ENCODE results near the gene SPRR5. TPM values are rescaled to one million over a fixed set of nuclear protein-coding genes. Genes with fewer than 3 reads are reported as not detected.
A peak's percentile ranks its signal among the peaks of the same experiment; 100 is the strongest.

Gene SPRR5
- total RNA-seq, 2 donors from 2014 or later: not detected

DNA sequence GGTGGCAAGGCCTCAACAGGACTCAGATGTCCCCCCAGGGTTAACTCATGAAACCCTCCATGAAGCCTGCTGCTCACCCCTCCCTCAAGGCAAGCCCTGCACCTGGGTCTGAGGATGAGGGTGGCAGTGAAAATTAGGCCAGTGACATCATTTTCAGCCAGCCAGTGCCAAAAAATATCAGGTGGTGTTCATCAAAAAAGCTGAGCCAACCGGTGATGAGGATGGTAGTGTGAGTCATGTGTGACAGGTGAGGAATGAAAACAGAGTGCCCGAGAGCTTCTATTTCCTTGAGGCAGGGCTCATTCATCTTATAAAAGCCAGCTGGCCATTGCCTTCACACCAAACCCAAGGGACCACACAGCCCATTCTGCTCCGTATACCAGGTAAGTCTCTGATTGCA lies 36.7 kb downstream of the SPRR5 start, which contains the start of gene SPRR1A:
Gene SPRR1A (plus strand): TSS at position 339 of the 400 bp plus-strand sequence. CDS start 1,150 bp downstream, outside the sequence.
- H3K9me3 ChIP-seq: no peaks in the 10 kb centered on the region
- H3K27ac ChIP-seq: no peak within 1 kb of the TSS
- no peaks in the 10 kb centered on the region for H3K4me1 ChIP-seq
- no peak within 1 kb of the TSS for H3K4me3 ChIP-seq
- no peak for TF ChIP-seq POLR2A (IDR thresholded peaks at IDR 0.05)
- TF ChIP-seq, protein P1, sequence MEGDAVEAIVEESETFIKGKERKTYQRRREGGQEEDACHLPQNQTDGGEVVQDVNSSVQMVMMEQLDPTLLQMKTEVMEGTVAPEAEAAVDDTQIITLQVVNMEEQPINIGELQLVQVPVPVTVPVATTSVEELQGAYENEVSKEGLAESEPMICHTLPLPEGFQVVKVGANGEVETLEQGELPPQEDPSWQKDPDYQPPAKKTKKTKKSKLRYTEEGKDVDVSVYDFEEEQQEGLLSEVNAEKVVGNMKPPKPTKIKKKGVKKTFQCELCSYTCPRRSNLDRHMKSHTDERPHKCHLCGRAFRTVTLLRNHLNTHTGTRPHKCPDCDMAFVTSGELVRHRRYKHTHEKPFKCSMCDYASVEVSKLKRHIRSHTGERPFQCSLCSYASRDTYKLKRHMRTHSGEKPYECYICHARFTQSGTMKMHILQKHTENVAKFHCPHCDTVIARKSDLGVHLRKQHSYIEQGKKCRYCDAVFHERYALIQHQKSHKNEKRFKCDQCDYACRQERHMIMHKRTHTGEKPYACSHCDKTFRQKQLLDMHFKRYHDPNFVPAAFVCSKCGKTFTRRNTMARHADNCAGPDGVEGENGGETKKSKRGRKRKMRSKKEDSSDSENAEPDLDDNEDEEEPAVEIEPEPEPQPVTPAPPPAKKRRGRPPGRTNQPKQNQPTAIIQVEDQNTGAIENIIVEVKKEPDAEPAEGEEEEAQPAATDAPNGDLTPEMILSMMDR (IDR thresholded peaks at IDR 0.05): no peak
- no peak for ATAC-seq
- WGBS, 2 donors: 63 to 93% methylated on average over 3 of the region's 3 CpGs
- DNase-seq: no peak
- intact Hi-C loops (cut with DNase I): no loop called here
- no peaks in the 10 kb centered on the region for H3K27me3 ChIP-seq
- H3K36me3 ChIP-seq (replicated peaks in 1 of 2; ENCODE audit: insufficient read depth in 1 of 2, low read depth in 2 of 2): no peaks in the 10 kb centered on the region

DNA sequence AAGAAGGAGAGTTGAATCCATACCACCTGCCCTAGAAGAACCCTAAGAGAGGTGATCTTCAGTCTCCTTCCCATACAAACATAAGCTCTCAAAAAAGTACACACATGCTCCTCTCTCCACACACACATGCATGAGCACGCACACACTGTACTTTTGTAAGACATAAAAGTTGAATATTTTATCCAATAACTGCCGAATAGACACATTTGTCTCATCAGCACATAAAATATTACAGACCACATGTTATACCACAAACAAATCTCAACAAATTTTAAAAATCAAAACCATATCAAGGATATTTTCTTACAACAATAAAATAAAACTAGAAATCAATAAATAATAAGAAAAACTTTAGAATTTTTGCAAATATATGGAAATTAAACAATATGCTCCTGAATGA lies 39.6 kb downstream of the SPRR5 start:
- no peak overlapping the region for H3K27ac ChIP-seq
- no peak for TF ChIP-seq POLR2A (IDR thresholded peaks at IDR 0.05)
- TF ChIP-seq, protein P1 (IDR thresholded peaks at IDR 0.05): no peak
- DNase-seq (no peak), ATAC-seq (no peak)
- H3K9me3 ChIP-seq: no peaks in the 10 kb centered on the region
- WGBS, 2 donors: 72 to 76% methylated on average over 2 of the region's 2 CpGs
- no peaks in the 10 kb centered on the region for H3K4me1 ChIP-seq
- H3K27me3 ChIP-seq: no peaks in the 10 kb centered on the region
- intact Hi-C loops (cut with DNase I): no loop called here
- no peaks in the 10 kb centered on the region for H3K36me3 ChIP-seq (replicated peaks in 1 of 2; ENCODE audit: insufficient read depth in 1 of 2, low read depth in 2 of 2)
- H3K4me3 ChIP-seq: no peak overlapping the region

DNA sequence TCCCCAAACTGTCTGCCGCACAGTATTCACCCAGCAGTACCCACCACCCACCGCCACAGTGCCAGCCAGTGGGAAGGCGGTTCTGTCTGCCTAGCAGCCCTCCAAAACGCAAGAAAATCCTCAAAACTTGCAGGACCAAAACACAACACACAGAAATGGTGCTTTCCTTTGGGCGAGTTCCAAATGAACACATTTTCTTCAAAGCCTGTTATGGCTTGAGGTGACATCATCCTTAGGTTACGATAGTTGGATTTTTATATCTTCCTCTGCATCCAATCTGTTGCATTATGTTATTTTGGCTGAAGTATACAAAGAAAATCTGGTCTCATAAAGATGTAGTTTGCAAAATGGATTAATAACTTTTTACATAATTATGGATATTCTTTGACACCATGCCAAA lies 46.2 kb downstream of the SPRR5 start:
- TF ChIP-seq, protein P1 (IDR thresholded peaks at IDR 0.05): no peak
- TF ChIP-seq POLR2A (IDR thresholded peaks at IDR 0.05): no peak
- 82 to 88% methylated on average over 6 of the region's 6 CpGs for whole genome bisulfite sequencing, 2 donors
- Histone ChIP-seq H3K27ac (no peak overlapping the region), H3K4me1 (peaks cover 13% of the 10 kb centered on the region), H3K4me3 (no peak overlapping the region), H3K9me3 (no peaks in the 10 kb centered on the region), H3K27me3 (no peaks in the 10 kb centered on the region), H3K36me3 (replicated peaks in 1 of 2; ENCODE audit: insufficient read depth in 1 of 2, low read depth in 2 of 2) (no peaks in the 10 kb centered on the region)
- ATAC-seq (no peak), DNase-seq (no peak)
- intact Hi-C loops (cut with DNase I): no loop called here

DNA sequence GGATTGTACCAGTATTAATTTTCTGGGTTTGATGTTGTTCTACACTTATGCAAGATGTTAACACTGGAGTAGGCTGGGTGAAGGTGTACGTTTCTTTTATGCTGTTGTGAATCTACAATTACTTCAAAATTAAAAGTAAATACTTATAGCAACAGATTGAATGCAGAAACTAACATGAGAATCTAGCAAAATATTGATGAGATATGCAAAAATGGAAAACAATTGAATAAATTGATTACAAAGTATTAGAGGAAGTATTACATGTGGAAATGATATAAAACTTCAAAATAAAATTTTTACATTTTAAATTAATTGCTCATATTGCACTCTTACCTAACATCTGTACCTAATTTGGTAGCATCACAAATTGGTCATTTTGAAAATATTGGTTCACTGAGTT lies 48.8 kb downstream of the SPRR5 start:
- no peaks in the 10 kb centered on the region for H3K9me3 ChIP-seq
- H3K4me1 ChIP-seq: peaks cover 26% of the 10 kb centered on the region
- no peaks in the 10 kb centered on the region for H3K36me3 ChIP-seq (replicated peaks in 1 of 2; ENCODE audit: insufficient read depth in 1 of 2, low read depth in 2 of 2)
- H3K4me3 ChIP-seq: no peak overlapping the region
- no peaks in the 10 kb centered on the region for H3K27me3 ChIP-seq
- no peak for TF ChIP-seq POLR2A (IDR thresholded peaks at IDR 0.05)
- TF ChIP-seq, protein P1 (IDR thresholded peaks at IDR 0.05): no peak
- no peak for ATAC-seq
- no peak overlapping the region for H3K27ac ChIP-seq
- intact Hi-C loops (cut with DNase I): no loop called here
- WGBS, 2 donors: 33 to 40% methylated on average over 1 of the region's 1 CpG
- no peak for DNase-seq

DNA sequence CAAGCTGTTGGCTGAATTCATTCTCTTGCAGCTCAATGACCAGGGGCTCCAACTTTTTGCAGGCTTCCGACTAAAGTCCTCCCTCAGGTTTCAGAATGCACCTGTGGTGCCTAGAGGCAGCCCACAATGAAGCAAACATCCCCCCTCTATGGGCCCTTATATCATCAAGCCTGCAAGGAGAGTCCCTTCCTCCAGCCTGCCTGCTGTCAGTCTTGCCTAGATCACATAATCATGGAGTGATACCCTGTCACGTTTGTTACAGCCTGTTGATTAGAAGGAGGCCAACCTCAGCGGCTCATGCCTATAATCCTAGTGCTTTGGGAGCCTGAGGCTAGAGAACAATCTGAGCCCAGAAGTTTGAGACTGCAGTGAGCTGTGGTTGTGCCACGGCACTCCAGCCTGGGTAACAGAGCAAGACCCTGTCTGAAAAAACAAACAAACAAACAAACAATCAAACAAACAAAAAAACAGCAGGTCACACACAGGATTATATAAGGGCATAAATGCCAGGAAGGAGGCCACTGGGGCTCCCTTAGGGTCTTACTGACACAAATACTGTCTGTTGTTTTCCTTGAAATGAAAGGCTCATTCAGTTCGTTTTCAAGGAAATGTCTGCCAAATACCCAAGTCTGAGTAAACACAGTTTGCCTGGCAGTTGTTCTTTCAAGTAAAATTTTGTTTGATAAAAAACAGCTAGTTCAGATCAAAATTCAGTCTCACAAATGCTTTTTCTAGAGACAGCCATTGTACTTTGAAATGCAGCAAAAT lies 49.8 kb downstream of the SPRR5 start:
- H3K27ac ChIP-seq: no peak overlapping the region
- intact Hi-C loops (cut with DNase I): no loop called here
- no peaks in the 10 kb centered on the region for H3K36me3 ChIP-seq (replicated peaks in 1 of 2; ENCODE audit: insufficient read depth in 1 of 2, low read depth in 2 of 2)
- H3K4me1 ChIP-seq: peaks cover 26% of the 10 kb centered on the region
- WGBS, 2 donors: 20 to 22% methylated on average over 5 of the region's 5 CpGs
- ATAC-seq (peak; percentile 50), DNase-seq (no peak)
- no peak for TF ChIP-seq POLR2A (IDR thresholded peaks at IDR 0.05)
- TF ChIP-seq, protein P1 (IDR thresholded peaks at IDR 0.05): no peak
- H3K4me3 ChIP-seq: no peak overlapping the region
- no peaks in the 10 kb centered on the region for H3K27me3 ChIP-seq
- no peaks in the 10 kb centered on the region for H3K9me3 ChIP-seq
